ENCODE results near the gene SMIM10L2A.
"Not testable (repeated sequence)": the region's sequence is repeated elsewhere in the genome, so short reads cannot be mapped to it uniquely, and the experiment has no call there.

SMIM10L2A gene

DNA sequence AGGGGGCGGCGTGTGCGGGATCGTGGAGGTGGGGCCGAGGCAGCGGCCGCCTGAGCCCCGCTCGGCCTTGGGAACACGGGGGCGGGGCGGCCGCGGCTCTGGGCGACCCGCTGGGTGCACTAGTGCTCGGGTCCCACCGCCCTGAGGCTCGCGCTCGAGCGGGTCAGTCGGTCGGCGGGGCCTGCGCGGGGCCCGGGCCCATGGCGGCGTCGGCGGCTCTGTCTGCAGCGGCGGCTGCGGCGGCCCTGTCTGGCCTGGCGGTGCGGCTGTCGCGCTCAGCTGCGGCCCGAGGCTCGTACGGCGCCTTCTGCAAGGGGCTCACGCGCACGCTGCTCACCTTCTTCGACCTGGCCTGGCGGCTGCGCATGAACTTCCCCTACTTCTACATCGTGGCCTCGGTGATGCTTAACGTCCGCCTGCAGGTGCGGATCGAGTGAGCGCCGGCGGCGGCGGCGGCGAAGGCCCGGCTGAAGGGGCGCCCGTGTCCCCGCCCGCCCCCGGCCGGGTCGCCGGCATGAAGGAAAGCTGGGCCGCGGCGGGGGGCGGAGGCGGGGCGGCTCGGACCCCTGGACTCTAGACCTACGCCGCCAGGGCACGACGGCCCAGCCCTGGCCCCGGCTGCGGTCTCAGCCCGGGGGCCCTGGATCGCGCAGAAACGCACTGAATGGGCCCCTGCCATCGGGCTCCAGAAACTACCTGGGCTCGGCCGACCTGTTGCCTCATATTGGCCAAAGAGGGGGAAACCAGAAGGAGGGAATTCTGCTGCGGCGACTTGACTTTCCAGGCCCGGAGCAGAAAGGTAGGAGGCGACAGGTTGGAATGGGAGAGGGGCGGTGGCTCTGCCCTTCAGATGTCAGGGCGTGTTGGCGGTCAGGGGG lies at the start of gene SMIM10L2A:
Gene SMIM10L2A, plus strand, starts transcription at position 13 of the 878 bp plus-strand sequence. Its CDS starts 188 bp downstream, at position 201.
- DNase-seq, result no peak

DNA sequence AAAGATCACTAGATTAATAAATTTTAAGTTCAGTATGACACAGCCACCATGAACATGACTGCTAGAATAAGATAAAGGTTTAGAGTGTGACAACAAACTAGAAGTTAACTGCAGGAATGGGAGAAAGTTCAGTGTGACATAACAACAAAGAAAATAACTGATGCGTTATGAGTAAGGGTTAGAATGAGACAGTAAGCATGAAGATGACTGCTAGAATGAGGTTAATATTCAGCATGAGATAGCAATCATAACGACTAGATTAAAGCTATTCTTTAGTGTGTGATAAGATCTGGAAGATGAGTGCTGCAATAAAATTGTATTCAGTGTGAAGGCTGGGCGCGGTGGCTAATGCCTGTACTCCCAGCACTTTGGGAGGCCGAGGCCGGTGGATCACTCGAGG lies 48.4 kb upstream of the SMIM10L2A start:
- no peak for DNase-seq

- DNase-seq, result no peak
Measured at GRCh38 chrX:135382260-135382659, 39.5 kb upstream of the SMIM10L2A start.

DNA sequence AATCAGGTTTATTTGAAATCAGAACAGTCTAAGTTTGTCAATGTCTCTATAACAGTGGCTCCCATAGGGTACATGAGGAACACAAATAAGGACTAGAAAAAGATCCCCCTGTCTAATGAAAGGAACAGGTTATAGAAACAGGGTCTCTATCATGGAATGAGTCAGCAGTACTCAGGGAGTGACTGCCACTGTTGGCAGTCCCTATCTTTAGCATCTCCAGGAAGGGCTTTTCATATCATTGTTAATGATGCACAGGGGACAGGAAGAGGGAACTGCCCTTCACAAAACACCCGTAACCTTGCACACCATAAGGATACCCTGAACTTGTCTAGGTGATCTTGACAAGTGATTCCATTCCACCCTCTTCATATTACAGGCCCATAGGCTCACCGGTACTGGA lies 38.5 kb upstream of the SMIM10L2A start:
- DNase-seq, result no peak

DNA sequence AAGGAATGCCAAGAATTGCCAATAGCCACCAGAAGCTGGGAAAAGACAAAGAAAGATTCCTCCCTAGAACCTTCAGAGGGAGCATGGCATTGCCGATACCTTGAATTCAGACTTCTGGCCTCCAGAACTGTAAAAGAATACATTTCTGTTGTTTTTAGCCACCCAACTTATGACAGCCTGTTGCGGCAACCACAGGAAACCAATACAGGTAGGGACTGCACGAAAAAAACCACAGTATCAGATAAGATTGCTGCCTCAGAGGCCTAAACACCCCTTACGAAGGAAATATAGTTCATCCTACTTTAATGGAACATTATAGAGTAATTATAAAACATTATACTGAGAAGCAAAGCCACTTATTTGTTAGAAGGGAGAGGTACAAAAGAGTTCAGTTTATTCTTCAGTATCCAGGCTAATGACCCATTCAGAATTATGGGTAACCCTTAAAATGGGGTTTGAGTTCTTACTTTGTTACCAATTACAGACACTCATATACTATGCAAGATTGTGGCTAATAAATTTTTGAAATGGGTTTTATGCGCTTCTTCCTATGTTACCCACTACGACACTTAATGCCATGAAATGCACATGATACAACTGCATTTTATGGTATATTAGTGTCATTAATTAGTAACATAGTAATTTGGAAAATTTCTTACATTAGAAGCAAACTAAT lies 37.4 kb upstream of the SMIM10L2A start:
- no peak for DNase-seq

DNA sequence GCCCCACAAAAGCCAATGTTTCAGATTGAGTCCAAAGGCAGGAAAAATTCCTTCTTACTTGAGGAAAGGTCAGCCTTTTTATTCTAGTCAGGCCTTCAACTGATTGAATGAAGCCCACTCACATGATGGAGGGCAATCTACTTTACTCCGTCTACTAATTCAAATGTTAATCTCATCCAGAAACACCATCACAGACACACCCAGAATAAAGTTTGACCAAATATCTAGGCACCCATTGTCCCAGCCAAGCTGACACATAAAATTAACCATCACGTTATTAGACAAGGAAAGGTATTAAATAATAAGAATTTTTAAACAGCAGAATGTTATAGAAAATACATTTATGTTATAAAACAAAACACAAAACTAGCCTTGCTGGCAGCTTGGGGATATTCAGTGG lies 32.9 kb upstream of the SMIM10L2A start:
- no peak for DNase-seq

DNA sequence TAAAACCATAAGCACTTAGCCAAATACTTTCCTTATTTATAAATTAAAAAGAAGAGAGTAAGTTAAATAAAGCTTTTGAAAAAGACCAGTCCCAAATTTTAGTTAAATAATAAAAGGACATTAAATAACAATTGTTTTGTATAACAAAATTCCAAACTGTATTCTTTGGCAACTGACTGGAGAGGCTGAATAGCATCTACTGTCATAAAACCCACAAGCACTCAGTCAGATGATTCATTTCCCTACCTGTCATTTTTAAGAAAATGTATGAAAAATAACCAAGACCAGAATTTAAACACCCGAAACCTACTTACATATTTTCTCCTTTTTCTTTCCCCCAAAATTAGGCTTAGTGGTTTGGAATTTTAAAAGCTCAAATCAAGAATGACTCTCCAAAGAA lies 32.5 kb upstream of the SMIM10L2A start:
- no peak for DNase-seq

DNA sequence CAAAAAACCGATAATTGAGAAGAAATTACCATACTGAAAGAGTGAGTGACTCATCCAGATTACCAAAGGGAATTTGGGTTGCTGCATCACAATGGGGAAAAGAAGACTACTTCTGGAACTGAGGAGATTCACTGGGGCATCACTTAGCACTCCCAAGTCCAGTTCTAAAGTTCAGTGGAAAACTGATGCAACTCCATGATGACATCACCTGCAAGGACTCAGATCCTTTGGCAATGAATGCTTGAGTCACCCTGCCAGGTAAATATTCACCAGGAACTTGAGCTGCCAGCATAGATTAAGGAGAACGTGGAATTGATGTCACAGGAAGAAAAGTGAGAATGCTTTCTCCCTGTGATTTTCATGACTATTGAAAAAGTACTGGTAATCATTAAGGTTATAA lies 32.0 kb upstream of the SMIM10L2A start:
- DNase-seq, result no peak

DNA sequence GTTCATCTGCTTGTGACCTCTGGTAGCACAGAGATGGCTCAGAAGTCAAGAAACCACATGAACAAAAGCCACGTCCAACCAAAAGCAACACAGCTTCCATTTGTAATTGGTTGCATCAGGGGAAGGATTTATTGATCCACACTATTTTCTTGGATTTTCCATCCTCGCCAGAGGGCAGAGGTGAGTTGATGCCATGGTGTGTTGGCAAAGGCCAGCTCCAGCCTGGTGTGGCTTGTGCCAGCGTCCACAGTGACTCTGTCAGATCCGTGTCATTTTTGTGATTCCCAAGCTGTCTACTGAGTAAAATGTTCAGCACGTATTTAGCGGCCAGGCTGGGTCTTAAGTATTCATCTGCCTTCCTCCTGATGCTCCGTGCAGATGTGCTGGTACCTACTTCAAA lies 30.0 kb upstream of the SMIM10L2A start:
- DNase-seq, result no peak

DNA sequence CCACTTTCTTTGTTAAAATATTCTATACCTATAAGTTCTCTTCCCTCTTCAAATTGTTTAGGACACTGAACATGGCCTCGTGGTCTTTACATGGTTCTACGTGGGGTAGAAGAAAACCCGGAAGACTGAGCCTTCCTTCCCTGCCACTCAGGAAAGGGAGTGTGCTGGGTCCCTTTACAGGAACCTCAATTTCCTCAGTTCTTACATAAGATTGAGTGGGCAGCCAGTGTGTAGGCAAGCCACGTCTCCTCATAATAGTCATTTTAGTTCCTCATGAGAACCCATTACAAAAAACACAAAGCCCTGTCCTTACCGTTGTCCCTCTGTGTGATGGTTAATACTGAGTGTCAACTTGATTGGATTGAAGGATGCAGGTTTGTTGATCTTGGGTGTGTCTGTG lies 28.7 kb upstream of the SMIM10L2A start:
- DNase-seq, result no peak

DNA sequence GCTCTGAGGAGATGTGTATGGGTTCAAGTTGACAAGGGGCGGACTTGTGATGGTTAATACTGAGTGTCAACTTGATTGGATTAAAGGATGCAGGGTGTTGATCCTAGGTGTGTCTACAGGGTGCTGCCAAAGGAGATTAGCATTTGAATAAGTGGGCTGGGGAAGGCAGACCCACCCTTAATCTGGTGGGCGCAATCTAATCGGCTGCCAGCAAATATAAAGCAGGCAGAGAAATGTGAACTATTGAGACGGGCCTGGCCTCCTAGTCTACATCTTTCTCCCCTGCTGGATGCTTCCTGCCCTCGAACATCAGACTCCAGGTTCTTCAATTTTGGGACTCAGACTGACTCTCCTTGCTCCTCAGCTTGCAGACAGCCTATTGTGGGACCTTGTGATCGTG lies 26.7 kb upstream of the SMIM10L2A start:
- no peak for DNase-seq

DNA sequence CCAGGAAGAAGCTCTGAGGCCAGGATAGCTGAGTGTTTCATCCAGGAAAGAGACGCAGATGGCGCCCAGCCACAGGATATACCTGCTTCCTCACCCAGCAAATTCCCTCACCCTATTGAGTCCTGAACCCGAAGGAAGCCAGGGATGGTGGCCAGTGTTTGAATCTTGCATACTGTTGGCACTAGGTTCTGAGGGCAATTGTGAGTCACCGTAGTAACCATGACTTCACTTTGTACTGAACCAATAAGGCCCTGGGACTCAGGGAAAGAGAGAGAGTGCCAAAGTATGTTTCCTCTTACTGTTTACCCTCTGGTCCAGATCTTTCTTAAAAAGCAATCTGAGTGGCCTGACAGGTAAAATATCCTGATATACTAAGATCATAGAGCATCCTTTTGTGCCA lies 25.6 kb upstream of the SMIM10L2A start:
- DNase-seq, result no peak

GRCh38 chrX:135396566-135396965 lies 25.2 kb upstream of the SMIM10L2A start:
- DNase-seq, result no peak

DNA sequence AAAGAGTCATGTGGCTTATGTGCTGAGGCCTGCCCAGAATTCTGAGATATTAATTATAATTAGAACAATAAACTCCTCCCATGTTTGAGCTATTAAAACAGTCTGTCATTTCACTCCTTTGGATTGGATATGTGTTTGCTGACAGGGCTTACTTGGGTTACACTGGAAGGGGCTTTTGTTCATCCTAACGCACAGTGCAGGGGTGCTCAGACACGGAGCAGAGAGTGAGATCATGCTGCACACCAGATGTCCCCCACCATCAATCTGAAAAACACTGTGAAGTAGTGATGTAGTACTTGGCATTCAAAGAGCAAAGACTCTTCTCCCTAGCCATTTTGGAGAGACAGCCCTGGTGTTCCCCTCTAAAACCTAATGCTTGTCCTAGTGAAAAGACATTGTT lies 24.1 kb upstream of the SMIM10L2A start:
- no peak for DNase-seq

GRCh38 chrX:135403374-135403773 lies 18.4 kb upstream of the SMIM10L2A start:
- no peak for DNase-seq

GRCh38 chrX:135406428-135406827 lies 15.3 kb upstream of the SMIM10L2A start:
- DNase-seq, result not testable (repeated sequence)

DNA sequence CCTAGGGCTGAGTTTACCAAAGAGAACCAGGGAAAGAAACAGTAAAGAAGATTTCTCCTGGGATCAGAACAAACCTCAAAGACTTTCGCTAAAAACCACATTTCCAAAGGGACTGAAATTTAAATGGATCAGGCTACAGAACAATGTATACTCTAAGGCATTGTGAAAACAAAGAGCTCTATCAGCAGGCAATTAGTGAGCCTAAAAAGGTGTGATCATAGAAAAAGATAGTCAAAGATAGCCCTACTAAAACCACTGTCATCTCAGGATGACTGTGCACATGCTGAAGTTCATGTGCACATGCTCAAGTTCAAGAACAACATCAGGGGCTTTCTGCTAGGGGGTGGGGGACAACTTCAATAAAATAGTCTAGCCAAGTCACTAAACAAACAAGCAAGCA lies 12.9 kb upstream of the SMIM10L2A start:
- no peak for DNase-seq

GRCh38 chrX:135410861-135411627 lies 10.7 kb upstream of the SMIM10L2A start:
- DNase-seq, result no peak

DNA sequence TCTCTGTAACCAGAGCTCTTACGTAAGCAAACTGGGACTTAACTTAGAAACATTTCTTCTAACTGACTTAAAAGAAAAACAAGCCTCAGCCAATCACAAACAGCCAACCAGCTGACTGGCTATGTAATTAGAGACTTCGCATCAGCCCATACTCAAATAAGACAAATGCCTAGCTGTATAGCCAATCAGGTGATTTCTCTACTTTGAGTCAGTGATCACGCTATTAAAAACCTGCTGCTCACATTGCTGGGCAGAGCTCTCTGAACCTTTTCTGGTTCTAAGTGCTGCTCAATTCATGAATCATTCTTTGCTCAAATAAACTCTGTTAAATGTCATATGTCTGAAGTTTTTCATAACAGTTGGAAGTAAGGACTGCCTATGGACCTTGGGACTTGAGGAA lies 9.9 kb upstream of the SMIM10L2A start:
- no peak for DNase-seq

DNA sequence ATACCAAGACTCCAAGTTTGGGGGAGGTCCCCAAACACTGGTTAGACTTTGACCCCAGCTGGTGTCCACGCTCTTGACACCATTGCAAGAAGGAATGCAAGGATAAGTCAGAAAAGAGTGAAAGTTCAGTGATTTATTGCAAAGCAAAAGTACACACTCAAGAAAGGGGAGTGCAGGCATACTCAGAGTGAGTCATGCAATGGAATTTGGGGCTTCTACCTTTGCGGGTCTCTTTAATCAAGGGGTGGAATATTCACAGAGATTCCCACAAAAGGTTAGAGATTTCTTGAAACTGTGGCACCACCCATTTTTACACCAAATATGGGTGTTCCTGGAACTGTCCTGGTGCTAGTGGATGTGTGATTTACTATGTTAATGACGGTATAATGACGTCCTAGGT lies 5.2 kb upstream of the SMIM10L2A start:
- DNase-seq, result no peak

DNA sequence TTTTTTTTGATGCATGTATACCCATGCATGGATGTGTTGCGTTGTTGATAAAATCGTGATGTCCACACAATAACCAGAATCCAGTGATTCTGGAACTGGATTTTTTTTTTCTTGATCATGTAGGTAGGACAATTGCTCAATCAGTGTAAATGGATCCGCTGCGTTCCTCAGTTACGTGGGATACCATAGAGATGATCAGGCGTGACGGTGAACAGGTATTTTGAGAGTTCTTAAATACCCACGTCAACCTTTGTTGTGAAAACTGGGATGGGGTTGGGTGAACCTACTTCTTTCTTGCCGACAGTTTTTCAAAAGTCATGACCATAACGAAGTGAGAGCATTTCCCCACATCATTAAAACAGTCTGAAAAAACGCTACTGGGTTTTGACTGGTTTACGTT lies 913 bp upstream of the SMIM10L2A start:
- no peak for DNase-seq

- peak; percentile 67 to 72 (median 70) for DNase-seq
Measured at GRCh38 chrX:135421537-135421931, 210 bp upstream of the SMIM10L2A start.

DNA sequence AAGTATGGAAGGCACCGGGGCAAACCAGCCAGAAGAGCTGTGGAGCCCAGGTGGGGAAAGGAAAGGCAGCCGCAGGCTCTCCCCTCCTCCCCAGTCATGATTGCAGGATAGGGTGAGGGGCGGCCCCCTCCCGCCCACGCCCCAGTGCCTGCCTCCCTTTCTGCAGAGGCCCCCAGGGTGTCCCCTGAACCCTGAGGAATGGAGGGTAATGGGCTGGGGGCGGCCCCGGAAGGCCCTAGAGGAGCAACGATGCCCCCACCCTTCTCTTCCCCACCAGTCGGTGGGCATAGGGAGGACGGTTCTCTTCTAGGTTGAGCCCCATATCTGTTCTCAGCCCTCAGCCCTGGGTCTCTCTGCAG lies 1.0 kb downstream of the SMIM10L2A start:
- not testable (repeated sequence) for DNase-seq

Measured in activated CD4-positive, CD25-positive, alpha-beta regulatory T cell (primary cell).